ENCODE data around the gene KRT76. TPM values are rescaled to one million over a fixed set of nuclear protein-coding genes. Genes with fewer than 3 reads are reported as not detected.

Gene KRT76
- total RNA-seq, 1 donor from 2014 or later, result not detected

DNA sequence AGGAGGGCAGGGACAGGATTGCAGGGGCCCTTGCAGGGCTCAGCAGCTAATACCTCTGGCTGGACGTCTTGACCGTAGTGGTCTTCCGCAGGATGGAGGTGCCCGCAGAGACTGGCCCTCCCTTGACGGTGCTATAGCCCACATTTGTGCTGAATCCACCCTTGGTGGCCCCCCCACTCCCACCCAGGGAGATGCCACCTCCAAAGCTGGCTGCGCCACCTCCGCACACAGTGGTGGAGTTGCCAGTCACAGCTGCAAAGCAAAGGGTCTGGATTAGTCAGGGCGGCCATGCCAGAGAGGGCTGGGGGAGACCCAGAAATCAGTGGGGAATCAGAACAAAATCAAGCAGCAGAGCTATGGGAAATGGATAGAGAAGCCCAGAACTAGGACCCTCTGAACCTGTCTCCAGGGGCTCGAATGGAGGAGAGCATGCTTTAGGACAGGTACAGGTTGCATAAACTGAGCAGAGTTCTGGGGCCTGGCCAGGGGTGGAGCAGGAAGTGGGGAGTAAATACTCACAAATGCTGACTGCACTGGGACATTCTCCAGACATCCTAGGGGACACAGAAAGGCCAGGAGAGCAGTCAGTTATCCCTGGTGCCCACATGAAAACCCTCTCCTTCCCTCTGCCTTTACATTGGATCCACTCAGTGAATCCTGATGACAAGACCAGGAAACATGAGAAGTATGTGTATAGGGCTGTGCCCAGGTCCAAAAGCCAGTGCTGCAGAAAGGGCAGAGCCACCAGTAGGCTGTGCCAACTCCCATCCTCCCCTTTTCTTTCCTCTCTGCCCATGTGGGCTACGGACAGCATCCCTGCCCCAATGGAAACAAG lies 44.9 kb upstream of the KRT76 start:
- TF ChIP-seq, protein P1, sequence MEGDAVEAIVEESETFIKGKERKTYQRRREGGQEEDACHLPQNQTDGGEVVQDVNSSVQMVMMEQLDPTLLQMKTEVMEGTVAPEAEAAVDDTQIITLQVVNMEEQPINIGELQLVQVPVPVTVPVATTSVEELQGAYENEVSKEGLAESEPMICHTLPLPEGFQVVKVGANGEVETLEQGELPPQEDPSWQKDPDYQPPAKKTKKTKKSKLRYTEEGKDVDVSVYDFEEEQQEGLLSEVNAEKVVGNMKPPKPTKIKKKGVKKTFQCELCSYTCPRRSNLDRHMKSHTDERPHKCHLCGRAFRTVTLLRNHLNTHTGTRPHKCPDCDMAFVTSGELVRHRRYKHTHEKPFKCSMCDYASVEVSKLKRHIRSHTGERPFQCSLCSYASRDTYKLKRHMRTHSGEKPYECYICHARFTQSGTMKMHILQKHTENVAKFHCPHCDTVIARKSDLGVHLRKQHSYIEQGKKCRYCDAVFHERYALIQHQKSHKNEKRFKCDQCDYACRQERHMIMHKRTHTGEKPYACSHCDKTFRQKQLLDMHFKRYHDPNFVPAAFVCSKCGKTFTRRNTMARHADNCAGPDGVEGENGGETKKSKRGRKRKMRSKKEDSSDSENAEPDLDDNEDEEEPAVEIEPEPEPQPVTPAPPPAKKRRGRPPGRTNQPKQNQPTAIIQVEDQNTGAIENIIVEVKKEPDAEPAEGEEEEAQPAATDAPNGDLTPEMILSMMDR (IDR thresholded peaks at IDR 0.05), result no peak
- H3K9me3 Mint-ChIP-seq (ENCODE audit: low read depth), result no peaks in the 10 kb centered on the region
- H3K27me3 Mint-ChIP-seq (ENCODE audit: low read depth), result peaks cover 15% of the 10 kb centered on the region
- H3K36me3 Mint-ChIP-seq (ENCODE audit: low read depth), result no peaks in the 10 kb centered on the region
- H3K27ac Mint-ChIP-seq (ENCODE audit: unreplicated experiment), result peak overlapping the region; percentile 45
- peaks cover 18% of the 10 kb centered on the region for H3K4me1 Mint-ChIP-seq (ENCODE audit: low read depth)
- no peak overlapping the region for H3K4me3 Mint-ChIP-seq (ENCODE audit: unreplicated experiment)
- DNase-seq (ENCODE audit: low spot score), result no peak

DNA sequence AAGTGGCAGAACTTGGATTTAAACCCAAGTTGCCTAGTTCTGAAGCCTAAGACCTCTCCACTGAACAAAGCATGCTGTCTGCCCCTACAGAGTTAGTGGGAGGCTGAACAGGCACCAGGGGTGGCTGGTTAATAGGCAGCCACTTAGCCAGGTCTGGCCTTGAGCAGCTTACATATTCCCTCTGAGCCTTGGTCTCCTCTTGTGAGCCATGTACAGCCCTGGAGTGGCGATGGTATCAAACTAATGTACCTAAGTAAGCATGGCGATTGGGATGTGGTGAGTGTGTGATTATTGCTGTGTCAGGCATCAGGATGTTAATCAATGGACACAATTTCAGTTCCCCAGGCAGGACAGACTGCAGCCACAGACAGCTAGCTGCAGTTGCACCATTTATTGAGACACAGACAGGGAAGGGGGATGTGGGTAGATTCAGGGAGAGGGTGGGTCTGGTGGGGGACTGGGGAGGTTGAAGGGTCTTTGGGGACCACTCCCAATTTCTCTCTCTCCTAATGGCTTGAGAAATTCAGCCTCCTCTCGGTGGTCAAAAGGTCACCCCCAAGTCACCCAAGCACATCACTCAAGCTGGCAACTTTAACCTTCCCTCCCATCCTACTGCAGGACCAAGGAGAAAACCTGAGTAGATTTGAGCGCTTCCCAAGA lies 44.1 kb upstream of the KRT76 start:
- Mint-ChIP-seq H3K4me3 (ENCODE audit: unreplicated experiment) (no peak overlapping the region), H3K27ac (ENCODE audit: unreplicated experiment) (no peak overlapping the region), H3K36me3 (ENCODE audit: low read depth) (no peaks in the 10 kb centered on the region), H3K9me3 (ENCODE audit: low read depth) (no peaks in the 10 kb centered on the region), H3K4me1 (ENCODE audit: low read depth) (peaks cover 15% of the 10 kb centered on the region), H3K27me3 (ENCODE audit: low read depth) (peaks cover 15% of the 10 kb centered on the region)
- TF ChIP-seq, protein P1 (IDR thresholded peaks at IDR 0.05), result no peak
- DNase-seq (ENCODE audit: low spot score), result no peak

DNA sequence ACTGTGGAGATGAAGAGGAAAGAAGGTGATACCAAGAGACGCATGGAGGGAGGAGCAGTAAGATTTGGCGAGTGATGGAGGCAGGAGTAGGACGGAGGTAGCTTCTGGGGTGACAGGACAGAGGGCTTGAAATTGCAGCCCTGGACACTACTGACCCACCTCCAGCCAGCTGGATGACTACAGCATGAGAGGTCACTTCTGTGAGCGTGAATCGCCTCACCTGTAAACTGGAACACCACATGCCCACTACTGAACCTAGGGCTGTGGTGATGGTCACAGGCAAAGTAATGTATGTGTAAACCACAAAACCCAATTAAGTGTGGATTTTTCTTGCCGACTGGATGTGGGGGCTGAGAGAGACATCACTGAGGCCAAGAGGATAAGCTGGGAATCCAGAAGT lies 43.4 kb upstream of the KRT76 start:
- Mint-ChIP-seq H3K4me1 (ENCODE audit: low read depth) (peaks cover 18% of the 10 kb centered on the region), H3K36me3 (ENCODE audit: low read depth) (no peaks in the 10 kb centered on the region), H3K27me3 (ENCODE audit: low read depth) (peaks cover 15% of the 10 kb centered on the region), H3K27ac (ENCODE audit: unreplicated experiment) (no peak overlapping the region), H3K9me3 (ENCODE audit: low read depth) (no peaks in the 10 kb centered on the region), H3K4me3 (ENCODE audit: unreplicated experiment) (no peak overlapping the region)
- TF ChIP-seq, protein P1 (IDR thresholded peaks at IDR 0.05), result no peak
- no peak for DNase-seq (ENCODE audit: low spot score)

DNA sequence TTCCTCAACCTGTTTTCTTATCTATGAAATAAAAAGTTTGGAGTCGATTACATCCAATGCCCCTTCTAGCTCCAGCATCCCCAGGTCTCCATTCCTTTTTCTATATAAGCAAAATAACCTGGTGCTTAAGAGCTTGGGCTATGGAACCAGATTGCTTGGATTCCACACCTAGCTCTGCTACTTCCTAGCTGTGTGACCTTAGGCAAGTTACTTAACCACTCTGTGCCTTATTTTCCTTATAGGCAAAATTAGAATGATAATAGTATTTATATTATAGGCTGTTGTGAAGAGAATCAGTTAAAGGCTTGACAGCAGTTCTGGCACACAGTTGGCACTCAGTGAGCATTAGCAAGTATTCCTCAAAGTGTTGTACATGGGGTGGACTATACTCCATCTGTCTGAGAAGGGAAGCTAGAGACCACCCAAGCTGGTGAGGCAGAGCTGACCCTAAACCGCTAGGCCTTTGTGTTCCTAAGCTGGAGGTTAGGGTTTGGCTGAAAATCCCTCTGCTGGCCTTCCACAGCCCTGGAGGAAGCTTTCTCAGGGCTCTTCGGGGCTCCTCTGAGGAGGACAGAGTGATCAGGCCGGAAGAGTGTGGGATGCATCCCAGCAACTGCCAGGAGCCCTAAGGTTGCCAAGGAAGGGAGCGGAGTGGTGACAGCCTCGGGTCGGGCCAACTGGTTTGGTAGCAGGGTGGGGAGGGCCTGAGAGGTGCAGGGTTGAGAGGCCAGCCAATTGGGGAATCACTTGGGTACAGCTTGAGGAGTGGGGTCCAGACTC lies 42.8 kb upstream of the KRT76 start:
- no peak overlapping the region for H3K4me3 Mint-ChIP-seq (ENCODE audit: unreplicated experiment)
- no peak for DNase-seq (ENCODE audit: low spot score)
- no peaks in the 10 kb centered on the region for H3K36me3 Mint-ChIP-seq (ENCODE audit: low read depth)
- peaks cover 15% of the 10 kb centered on the region for H3K27me3 Mint-ChIP-seq (ENCODE audit: low read depth)
- no peak overlapping the region for H3K27ac Mint-ChIP-seq (ENCODE audit: unreplicated experiment)
- TF ChIP-seq, protein P1 (IDR thresholded peaks at IDR 0.05), result no peak
- H3K9me3 Mint-ChIP-seq (ENCODE audit: low read depth), result no peaks in the 10 kb centered on the region
- H3K4me1 Mint-ChIP-seq (ENCODE audit: low read depth), result peaks cover 18% of the 10 kb centered on the region

DNA sequence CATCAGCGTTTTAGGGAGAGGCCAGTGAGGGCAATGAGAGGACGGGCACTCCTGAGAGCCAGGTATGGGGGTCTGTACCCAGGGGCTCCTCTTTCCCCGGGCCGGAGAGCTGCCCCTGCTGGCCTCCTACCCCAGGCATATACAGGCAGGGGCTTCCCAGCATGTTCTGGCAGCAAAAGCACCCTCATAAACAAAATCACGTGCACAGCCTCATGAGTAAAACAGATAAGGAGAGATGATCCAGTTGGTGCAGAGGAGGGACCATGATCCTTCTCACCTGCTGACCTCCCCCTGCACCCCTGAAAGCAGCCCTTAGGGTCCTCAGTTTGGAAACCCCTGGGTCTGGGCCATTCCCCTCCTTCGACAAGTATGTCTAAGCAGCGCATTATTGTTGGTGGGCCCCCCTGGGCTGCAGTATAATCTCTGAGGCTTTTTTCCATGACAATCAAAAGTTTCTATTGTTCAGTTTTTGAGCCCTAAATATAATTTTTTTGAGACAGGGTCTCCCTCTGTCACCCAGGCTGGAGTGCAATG lies 41.8 kb upstream of the KRT76 start:
- H3K4me1 Mint-ChIP-seq (ENCODE audit: low read depth), result peaks cover 27% of the 10 kb centered on the region
- no peak for DNase-seq (ENCODE audit: low spot score)
- no peaks in the 10 kb centered on the region for H3K9me3 Mint-ChIP-seq (ENCODE audit: low read depth)
- peaks cover 15% of the 10 kb centered on the region for H3K27me3 Mint-ChIP-seq (ENCODE audit: low read depth)
- no peak overlapping the region for H3K27ac Mint-ChIP-seq (ENCODE audit: unreplicated experiment)
- H3K36me3 Mint-ChIP-seq (ENCODE audit: low read depth), result no peaks in the 10 kb centered on the region
- H3K4me3 Mint-ChIP-seq (ENCODE audit: unreplicated experiment), result no peak overlapping the region
- TF ChIP-seq, protein P1 (IDR thresholded peaks at IDR 0.05), result no peak
